Panc1 (cell line): ENCODE data around the gene DBP.

Experiments used
- CTCF ChIP-seq: fragments of 450-650 bp; IDR thresholded peaks from 2 replicates; pipeline ENCODE4 v1.5.1; 2017; ENCODE audit warnings: mild to moderate bottlenecking
- POLR2AphosphoS5 ChIP-seq: IDR thresholded peaks from 2 replicates; pipeline ENCODE4 v1.6.1; 2012; ENCODE audit warnings: mild to moderate bottlenecking, low read depth, low read length, moderate library complexity

- TF ChIP-seq POLR2AphosphoS5 (no peak), CTCF (peak; percentile 89)
These were observed 38.0 kb upstream of the DBP start for GRCh38 chr19:48674921-48675824.
